HG03442 (cell line): ENCODE results near the gene PTGIR.

Source experiments
- ATAC-seq: cut with Tn5 transposase; IDR thresholded peaks from one replicate; pipeline ENCODE4 v1.9.1; 2021; ENCODE audit warnings: mild to moderate bottlenecking, moderate library complexity; ENCODE audit not compliant: unreplicated experiment

The PTGIR gene

DNA sequence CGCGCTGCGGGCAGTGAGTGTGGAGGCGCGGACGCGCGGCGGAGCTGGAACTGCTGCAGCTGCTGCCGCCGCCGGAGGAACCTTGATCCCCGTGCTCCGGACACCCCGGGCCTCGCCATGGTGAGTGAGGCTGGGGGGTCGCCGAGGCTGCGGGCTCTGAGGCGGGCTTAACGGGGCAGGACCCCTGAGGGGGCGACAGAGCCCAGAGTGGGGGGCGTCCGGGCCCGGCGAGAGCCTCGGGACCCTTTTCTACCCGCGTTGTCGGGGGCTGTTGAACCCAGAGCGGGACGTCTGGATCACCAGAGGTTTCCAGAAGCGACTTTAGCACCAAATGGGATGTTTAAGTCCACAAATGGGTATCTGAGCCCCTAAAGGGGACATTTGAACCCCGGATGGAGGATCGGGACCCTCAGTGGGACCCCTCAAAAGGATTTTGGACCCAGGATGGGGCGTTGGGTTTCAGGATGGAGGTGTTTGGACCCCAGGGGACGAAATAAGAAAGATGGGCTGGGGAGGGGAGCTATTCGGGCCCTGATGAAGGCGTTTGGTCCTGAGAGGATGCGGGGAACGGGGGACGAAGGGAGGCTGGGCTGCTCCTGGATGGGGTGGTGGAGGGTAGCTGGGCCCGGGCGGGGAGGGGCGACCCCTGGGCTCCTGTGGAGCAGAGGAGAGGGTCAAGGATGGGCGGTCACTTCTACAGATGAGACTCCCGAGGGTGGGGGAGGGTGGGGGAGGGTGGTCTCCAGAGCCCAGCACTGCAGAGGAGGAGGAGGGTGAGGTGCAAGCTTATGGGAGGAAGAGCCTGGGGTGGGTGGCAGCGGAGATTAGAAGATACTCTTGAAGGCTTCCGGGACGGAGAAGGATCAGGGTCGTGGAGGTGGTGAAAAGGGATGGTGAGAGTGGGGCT, 23.3 kb downstream of the PTGIR start, which contains the start of gene CALM3:
CALM3 (plus strand) TSS at position 13 of the 907 bp plus-strand sequence; CDS start at position 118, 105 bp downstream.
- ATAC-seq, result no peak

DNA sequence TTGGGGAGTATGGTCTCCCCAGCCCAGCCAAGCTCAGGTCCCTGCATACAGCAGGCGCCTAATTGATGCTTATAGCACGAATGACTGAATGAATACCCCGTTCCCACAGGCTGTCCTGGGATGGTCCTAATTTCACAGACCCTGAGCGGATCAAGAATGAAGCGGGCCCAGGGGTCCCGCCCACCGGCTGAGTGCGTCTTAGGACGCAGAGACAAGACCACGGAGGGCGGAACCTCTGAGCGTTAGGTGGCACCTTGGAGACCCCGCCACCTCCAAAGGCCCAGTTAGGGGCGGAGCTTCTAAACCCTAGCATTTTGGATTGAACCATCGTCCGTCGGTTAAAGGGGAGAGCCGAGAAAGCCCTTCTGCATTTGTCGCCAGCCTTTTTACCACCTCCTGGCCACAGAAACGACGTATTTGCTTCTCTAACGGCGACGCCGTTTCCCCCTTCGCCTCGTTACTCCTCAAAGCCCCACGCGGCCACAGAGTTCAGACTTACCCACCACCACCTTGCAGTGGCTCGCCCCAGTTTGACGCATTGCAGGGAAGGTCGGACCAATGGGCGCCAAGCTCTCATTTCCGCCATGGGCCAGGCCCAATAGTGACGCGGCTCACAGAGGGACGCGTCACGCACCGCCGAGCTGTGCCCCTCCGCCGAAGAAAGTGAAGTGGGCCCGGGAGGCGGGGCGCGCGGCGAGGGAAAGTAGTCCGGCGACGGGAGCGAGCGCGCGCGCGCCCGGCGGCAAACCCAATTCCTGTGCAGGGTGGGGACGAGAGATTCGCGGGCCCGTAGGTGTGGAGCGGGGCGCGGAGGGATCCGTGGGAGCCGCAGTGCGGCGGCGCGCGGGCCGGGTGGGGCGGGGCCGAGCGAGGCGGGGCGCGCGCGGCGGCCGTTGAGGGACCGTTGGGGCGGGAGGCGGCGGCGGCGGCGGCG, 24.2 kb downstream of the PTGIR start:
- peak; percentile 75 for ATAC-seq

DNA sequence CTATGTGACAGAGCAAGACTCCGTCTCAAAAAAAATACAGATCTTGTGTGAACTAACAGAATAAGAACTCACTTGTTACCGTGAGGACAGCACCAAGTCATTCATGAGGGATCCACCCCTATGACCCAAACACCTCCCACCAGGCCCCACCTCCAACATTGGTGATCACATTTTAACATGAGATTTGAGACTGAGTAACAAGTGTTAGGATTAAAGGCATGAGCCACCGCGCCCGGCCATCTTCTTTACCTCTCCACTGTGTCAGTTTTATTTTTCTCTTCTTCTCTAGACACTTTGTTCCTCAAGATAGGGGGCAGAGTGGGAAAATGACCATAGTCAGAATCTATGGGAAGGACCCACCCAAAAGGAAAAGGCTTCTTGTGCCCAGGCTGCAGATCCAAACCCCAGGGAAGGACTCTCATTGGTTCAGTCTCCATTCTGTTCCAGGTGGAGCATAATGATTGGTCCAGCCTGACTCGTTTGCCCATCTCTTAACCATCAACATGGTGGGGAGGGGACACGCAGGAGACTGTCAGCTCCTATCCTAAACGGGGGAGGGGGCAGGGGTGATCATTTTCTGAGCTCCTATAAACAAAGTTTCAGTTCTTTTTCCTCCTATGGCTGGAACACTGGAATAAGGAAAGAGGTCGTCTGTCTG, 25.0 kb downstream of the PTGIR start:
- no peak for ATAC-seq

DNA sequence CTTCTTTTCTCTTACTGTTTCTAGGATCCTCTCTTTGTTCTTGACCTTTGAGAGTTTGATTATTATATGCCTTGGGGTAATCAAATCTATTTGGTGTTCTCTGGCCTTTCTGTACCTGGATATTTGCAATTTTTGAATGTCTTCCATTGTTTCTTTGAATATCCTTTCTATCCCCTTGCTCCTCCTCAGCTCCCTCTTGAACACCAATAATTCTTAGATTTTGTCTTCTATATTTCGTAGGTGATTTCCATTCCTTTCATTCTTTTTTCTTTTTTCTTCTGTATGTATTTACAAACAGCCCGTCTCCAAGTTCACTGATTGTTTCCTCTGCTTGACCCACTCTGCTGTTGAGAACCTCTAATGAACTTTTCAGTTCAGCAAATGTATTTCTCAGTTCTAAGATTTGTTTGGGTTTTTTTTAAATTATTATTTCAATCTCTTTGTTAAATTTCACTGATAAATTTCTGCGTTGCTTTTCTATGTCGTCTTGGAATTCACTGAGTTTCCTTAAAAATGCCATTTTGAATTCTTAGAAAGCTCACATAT, 26.4 kb downstream of the PTGIR start:
- ATAC-seq, result no peak

DNA sequence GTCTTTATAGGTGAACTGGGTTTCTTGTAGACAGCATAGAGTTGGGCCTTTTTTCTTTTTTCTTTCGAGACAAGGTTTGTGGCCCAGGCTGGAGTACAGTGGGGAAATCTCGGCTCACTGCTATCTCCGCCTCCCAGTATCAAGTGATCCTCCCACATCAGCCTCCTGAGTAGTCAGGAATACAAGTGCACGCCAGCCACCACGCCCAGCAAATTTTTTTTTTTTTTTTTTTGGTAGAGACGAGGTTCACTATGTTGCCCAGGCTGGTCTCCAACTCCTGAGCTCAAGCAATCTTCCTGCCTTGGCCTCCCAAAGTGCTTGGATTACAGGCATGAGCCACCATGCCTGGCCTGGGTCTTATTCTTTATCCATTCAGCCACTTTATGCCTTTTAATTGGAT, 28.9 kb downstream of the PTGIR start:
- ATAC-seq, result no peak

DNA sequence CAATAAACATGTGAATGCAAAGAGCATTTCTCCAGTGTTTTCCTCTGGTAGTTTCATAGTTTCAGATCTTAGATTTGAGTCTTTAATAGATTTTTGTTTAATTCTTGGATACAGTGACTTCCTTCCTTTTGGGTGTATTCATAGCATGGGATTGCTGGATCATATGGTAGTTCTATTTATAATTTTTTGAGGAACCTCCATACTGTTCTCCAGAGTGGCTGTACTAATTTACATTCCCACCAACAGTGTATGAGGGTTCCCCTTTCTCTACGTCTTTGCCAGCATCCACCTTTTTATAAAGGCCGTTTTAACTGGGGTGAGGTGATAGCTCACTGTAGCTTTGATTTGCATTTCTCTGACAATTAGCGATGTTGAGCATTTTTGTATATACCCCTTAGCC, 33.0 kb downstream of the PTGIR start:
- no peak for ATAC-seq

DNA sequence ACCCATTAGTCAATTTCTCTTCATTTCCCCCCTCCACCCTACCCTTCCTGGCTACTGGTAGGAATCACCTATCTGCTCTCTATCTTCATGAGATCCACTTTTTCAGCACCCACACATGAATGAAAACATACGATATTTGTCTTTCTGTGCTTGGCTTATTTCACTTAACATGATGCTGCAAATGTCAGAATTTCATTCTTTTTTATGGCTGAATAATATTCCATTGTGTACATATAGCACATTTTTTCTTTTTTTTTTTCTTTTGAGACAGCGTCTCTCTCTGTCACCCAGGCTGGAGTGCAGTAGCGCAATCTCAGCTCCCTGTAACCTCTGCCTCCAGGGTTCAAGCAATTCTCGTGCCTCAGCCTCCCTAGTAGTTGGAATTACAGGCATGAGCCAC, 33.6 kb downstream of the PTGIR start:
- no peak for ATAC-seq

DNA sequence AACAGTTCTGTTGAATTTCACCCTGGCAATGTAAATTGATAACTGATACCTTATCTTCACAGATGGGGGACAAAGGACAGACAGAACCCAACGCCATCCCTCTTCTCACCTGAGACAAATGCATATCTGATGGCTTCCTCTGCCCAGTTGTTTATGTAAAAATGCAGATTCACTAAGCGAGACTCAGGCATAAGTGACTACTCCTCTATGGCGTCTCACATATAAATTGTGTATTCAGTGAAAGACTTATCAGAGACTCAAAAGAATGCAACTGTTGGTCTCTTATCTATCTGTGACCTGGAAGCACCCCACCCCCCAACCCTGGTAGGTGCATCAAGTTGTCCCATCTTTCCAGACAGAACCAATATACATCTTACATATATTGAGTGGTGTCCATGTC, 37.0 kb downstream of the PTGIR start:
- ATAC-seq, result no peak

DNA sequence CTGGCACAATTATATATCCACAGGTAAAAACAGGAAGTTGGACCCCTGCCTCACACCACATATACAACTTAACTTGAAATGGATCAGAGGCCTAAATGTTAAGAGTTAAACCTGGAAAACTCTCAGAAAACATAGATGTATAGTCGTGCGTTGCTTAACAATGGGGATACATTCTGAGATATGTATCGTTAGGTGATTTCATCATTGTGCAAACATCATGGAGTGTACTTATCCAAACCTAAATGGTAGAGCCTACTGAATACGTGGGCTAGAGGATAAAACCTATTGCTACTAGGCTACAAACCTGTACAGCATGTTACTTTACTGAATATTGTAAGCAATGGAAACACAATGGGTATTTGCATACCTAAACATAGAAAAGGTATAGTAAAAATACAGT, 38.6 kb downstream of the PTGIR start:
- no peak for ATAC-seq

DNA sequence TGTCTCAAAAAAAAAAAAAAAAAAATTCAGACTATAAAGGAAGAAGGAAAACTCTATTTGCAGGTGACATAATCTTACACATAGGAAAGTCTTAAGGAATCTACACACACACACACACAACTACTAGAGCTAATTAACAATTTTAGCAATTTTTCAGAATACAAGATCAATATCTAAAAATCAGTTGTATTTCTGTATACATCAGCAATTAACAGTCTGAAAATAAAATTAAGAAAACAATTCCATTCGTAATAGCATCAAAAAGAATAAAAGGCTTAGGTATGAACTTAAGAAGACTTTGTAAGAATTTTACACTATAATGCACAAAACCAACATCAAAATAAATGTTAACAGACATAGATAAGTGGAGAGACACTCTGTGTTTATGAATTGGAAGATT, 39.4 kb downstream of the PTGIR start:
- ATAC-seq, result no peak

DNA sequence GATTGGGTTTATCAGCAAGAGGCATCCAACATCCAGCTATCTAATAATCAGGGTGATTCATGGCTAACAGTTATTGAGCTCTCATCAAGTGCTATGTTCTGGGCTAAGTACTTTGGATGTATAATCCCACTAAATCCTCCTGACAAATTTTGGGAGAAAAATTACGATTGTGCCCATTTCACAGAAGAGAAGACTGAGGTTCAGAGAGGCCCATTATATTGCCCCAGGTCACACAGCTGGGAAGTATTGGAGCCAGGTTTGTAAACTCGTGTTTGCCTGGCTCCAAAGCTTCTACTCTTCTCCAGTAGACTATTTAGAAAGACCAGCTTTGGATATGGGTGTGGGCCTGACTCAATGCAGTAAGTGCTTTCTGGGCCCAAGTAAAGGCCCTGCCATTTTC, 44.6 kb downstream of the PTGIR start:
- no peak for ATAC-seq

DNA sequence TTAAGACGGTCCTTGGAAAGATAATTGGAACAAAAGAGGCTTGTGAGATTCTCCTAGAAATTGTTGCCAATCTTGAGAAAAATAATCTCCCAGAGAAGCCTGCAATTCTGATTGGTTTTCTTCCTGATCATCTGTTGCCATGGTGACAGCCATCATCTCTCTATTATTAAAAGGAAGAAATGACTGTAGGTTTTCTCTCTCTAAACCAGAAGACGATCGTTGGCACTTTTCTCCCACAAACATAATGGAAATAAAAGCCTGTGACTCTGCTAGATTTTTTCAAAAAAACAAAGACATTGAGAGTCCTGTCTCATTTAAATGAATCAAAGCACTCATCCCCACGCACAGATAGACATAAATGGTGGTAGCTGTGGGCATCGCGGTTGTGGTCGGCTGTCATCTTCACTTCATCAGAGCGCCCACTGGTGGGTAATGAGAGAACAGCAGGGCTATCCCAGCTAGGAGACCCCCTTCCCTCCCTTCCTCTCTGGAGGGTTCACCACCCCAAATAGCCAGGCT, 45.5 kb downstream of the PTGIR start:
- no peak for ATAC-seq

DNA sequence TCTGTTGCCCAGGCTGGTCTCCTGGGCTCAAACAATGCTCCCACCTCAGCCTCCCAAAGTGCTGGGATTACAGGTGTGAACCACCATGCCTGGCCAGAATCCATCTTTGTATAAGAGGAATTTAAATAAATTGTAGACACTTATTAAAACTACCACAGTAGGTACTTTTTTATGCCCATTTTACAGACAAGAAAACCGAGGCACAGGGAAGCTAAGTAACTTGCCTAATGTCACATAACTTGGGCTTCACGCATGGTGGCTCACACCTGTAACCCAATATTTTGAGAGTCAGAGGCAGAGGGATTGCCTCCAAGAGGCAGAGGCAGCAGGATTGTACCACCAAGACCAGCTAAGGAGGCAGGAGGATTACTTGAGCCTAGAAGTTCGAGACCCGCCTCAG, 46.4 kb downstream of the PTGIR start:
- no peak for ATAC-seq

DNA sequence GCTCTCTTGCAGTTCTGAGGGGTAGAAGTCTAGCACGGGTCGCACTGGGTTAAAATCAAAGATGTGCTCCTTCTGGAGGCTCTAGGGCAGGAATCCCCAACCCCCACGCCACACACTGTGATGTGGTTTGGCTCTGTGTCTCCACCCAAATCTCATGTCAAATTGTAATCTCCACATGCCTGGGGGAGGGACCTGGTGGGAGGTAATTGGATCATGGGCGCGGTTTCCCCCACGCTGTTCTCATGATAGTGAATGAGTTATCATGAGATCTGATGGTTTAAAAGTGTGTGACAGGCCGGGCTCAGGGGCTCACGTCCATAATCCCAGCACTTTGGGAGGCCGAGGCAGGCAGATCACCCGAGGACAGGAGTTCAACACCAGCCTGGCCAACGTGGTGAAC, 50.4 kb downstream of the PTGIR start:
- no peak for ATAC-seq

DNA sequence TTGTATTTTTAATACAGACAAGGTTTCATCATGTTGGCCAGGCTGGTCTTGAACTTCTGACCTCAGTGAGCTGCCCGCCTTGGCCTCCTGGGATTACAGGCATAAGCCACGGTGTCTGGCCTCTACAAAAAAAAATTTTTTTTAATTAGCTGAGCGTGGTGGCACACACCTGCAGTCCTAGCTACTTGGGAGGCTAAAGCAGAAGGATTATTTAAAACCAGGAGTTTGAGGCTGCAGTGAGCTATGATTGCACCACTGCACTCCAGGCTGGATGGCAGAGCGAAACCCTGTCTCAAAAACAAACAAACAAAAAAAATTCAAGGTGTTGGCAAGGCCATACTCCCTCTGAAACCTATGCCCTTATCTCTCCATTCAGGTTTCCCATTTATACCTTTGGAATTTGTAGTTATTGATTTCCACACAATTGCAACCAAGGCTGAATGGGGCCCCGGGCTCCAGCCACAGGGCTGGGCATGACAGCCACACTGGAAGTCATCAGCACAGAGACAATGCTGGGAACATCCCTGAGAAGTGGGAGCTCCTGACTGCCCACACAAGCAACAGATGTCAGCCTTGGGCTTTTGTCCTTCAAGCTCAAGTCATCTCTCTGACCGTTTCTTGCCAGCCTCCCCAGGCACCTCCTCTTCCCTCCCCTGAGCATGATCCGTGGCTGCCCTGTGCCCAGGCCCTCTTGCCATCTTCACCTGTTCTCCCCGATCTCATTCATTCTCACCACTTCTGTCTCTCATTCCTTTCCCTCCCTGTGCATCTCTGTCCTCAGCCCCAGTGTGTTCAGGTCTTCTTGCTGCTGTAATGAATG, 51.0 kb downstream of the PTGIR start:
- ATAC-seq, result no peak

DNA sequence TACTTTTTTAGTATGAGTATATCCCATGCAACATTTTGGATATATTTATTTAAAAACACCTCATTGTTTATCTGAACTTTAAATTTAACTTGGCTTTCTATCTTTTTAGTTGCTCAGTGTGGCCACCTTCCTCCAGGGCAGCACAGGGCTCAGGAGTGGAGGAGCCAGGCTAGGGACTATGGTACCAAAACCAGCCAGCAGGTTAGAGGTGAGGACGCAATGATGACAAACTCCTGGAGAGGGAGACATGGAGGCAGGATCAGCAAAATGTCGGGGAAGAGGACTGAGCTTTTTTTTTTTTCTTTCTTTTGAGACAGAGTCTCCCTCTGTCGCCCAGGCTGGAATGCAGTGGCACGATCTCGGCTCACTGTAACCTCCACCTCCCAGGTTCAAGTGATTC, 53.4 kb downstream of the PTGIR start:
- no peak for ATAC-seq
